ENCODE data around the gene UBE2QL1.

Gene UBE2QL1

GRCh38 chr5:6459896-6460295, 11.2 kb downstream of the UBE2QL1 start:
- Histone ChIP-seq H3K36me3 (ENCODE audit: control insufficient read depth in 2 of 2, insufficient read depth in 1 of 2, low read length in 2 of 2) (peaks cover 0 to 3% of the 10 kb centered on the region in 2 experiments; a peak in 1 of 3 replicates), H3K4me3 (ENCODE audit: low read depth, low read length) (no peak overlapping the region), H3K27ac (ENCODE audit: extremely low read depth, low read depth, low read length) (no peak overlapping the region), H3K4me1 (ENCODE audit: control insufficient read depth, insufficient read depth, low read length) (no peaks in the 10 kb centered on the region), H3K9me3 (ENCODE audit: control insufficient read depth, insufficient read depth, low read depth, low read length) (no peaks in the 10 kb centered on the region)
- POLR2A ChIA-PET, result no interaction called here
- TF ChIP-seq FEZF1 (tag by site-specific recombination; IDR thresholded peaks at IDR 0.05), result no peak
- peak; percentile 74 for TF ChIP-seq SCRT2 (tag by site-specific recombination; IDR thresholded peaks at IDR 0.05)
- CTCF ChIA-PET, result interaction anchor here (0.6 kb wide), 1 partner anchor 1642 kb away, joined by 3 read pairs; no protein-coding TSS in a partner anchor

GRCh38 chr5:6461006-6461405, 12.3 kb downstream of the UBE2QL1 start:
- Histone ChIP-seq H3K9me3 (ENCODE audit: control insufficient read depth, insufficient read depth, low read depth, low read length) (no peaks in the 10 kb centered on the region), H3K27ac (ENCODE audit: extremely low read depth, low read depth, low read length) (no peak overlapping the region), H3K4me3 (ENCODE audit: low read depth, low read length) (no peak overlapping the region), H3K4me1 (ENCODE audit: control insufficient read depth, insufficient read depth, low read length) (no peaks in the 10 kb centered on the region), H3K36me3 (ENCODE audit: control insufficient read depth in 2 of 2, insufficient read depth in 1 of 2, low read length in 2 of 2) (peaks cover 0 to 3% of the 10 kb centered on the region in 2 experiments; a peak in 1 of 3 replicates)
- CTCF ChIA-PET, result interaction anchor here (0.6 kb wide), 1 partner anchor 10 kb away, joined by 3 read pairs; no protein-coding TSS in a partner anchor
- POLR2A ChIA-PET, result no interaction called here
- TF ChIP-seq ZNF585B (tag by site-specific recombination; IDR thresholded peaks at IDR 0.05), result no peak
- no peak for TF ChIP-seq ZNF561 (tag by site-specific recombination; IDR thresholded peaks at IDR 0.05; ENCODE audit: borderline replicate concordance)
- TF ChIP-seq ZNF239 (tag by site-specific recombination; IDR thresholded peaks at IDR 0.05), result no peak
- no peak for TF ChIP-seq GLIS1 (tag by site-specific recombination; IDR thresholded peaks at IDR 0.05)
- no peak for TF ChIP-seq GLI2 (tag by site-specific recombination; IDR thresholded peaks at IDR 0.05; ENCODE audit: borderline replicate concordance, low read depth)
- no peak for TF ChIP-seq ZNF133 (tag by site-specific recombination; IDR thresholded peaks at IDR 0.05)

GRCh38 chr5:6461793-6462650, 13.4 kb downstream of the UBE2QL1 start:
- Histone ChIP-seq H3K9me3 (ENCODE audit: control insufficient read depth, insufficient read depth, low read depth, low read length) (no peaks in the 10 kb centered on the region), H3K4me3 (ENCODE audit: low read depth, low read length) (no peak overlapping the region), H3K36me3 (ENCODE audit: control insufficient read depth in 2 of 2, insufficient read depth in 1 of 2, low read length in 2 of 2) (peaks cover 0 to 3% of the 10 kb centered on the region in 2 experiments; a peak in 1 of 3 replicates), H3K4me1 (ENCODE audit: control insufficient read depth, insufficient read depth, low read length) (no peaks in the 10 kb centered on the region; the same call in 1 of the 2 replicates), H3K27ac (ENCODE audit: extremely low read depth, low read depth, low read length) (no peak overlapping the region)
- TF ChIP-seq ZNF223 (tag by site-specific recombination; IDR thresholded peaks at IDR 0.05), result no peak
- TF ChIP-seq GLIS1 (tag by site-specific recombination; IDR thresholded peaks at IDR 0.05), result no peak
- no peak for TF ChIP-seq ZNF132 (tag by site-specific recombination; IDR thresholded peaks at IDR 0.05; ENCODE audit: borderline replicate concordance)
- no peak for TF ChIP-seq ZNF768 (tag by site-specific recombination; IDR thresholded peaks at IDR 0.05)
- TF ChIP-seq ZNF398 (tag by site-specific recombination; IDR thresholded peaks at IDR 0.05), result no peak
- TF ChIP-seq ZNF114 (tag by site-specific recombination; IDR thresholded peaks at IDR 0.05), result no peak
- no peak for TF ChIP-seq ZNF473 (tag by site-specific recombination; IDR thresholded peaks at IDR 0.05)
- no peak for TF ChIP-seq ZNF791 (tag by site-specific recombination; IDR thresholded peaks at IDR 0.05)
- no peak for TF ChIP-seq ZNF621 (tag by site-specific recombination; IDR thresholded peaks at IDR 0.05)
- TF ChIP-seq ZNF394 (tag by site-specific recombination; IDR thresholded peaks at IDR 0.05; ENCODE audit: borderline replicate concordance), result no peak
- no peak for TF ChIP-seq FEZF1 (tag by site-specific recombination; IDR thresholded peaks at IDR 0.05)
- TF ChIP-seq ZNF571 (tag by site-specific recombination; IDR thresholded peaks at IDR 0.05), result no peak
- TF ChIP-seq ZNF350 (tag by site-specific recombination; IDR thresholded peaks at IDR 0.05), result no peak
- TF ChIP-seq ZNF529 (tag by site-specific recombination; IDR thresholded peaks at IDR 0.05; ENCODE audit: insufficient replicate concordance), result no peak
- CTCF ChIA-PET, result no interaction called here
- POLR2A ChIA-PET, result no interaction called here

Data from HEK293 (cell line).